ENCODE results near the gene NLRP8. TPM values are rescaled to one million over a fixed set of nuclear protein-coding genes. Genes with fewer than 3 reads are reported as not detected.

Gene NLRP8
- total and polyA plus RNA-seq, 10 of the 15 experiments (the other 5 are each of a cell fraction or from before 2014, with no cell fraction given) = 0.04 TPM; not detected in 9

- no peaks in the 10 kb centered on the region for H3K9me3 ChIP-seq (replicated peaks; ENCODE audit: control insufficient read depth, insufficient read depth, low read length)
- no peaks in the 10 kb centered on the region for H3K79me2 ChIP-seq (ENCODE audit: control insufficient read depth, insufficient read depth, low read length)
- no peak overlapping the region for H2AFZ ChIP-seq (ENCODE audit: control insufficient read depth, low read depth, low read length)
- H3K4me1 ChIP-seq (ENCODE audit: control insufficient read depth, insufficient read depth, low read length) = no peaks in the 10 kb centered on the region
- no peak for TF ChIP-seq SMARCA5 (IDR thresholded peaks at IDR 0.05)
- no peak for TF ChIP-seq TBL1XR1 (IDR thresholded peaks at IDR 0.05; ENCODE audit: low read depth, low read length)
- TF ChIP-seq RCOR1 (conservative IDR thresholded peaks at IDR 0.05; ENCODE audit: low read depth, low read length) = no peak
- TF ChIP-seq MEF2B (IDR thresholded peaks at IDR 0.05; ENCODE audit: partially characterized antibody, poor library complexity, severe bottlenecking) = no peak
- WGBS (ENCODE audit: insufficient coverage, insufficient replicate concordance, low lambda C conversion rate, missing lambda C conversion rate) = 71% methylated on average over 10 of the region's 10 CpGs
- POLR2A ChIA-PET = no interaction called here
- H3K36me3 ChIP-seq (ENCODE audit: control insufficient read depth in 2 of 2, insufficient read depth in 2 of 2, low read length in 1 of 2) = no peaks in the 10 kb centered on the region
- no peak for DNase-seq (ENCODE audit: low read depth, low spot score)
- no peaks in the 10 kb centered on the region for H3K27me3 ChIP-seq (replicated peaks in 1 of 2; ENCODE audit: control insufficient read depth in 2 of 2, insufficient read depth in 2 of 2, low read length in 1 of 2)
- no peak for FAIRE-seq
- CTCF ChIA-PET = no interaction called here
- ATAC-seq = no peak
- H3K4me2 ChIP-seq (ENCODE audit: control insufficient read depth, insufficient read depth) = no peak overlapping the region
- BruUV-seq (replicated peaks) = no TSS peak
- in situ Hi-C loops (cut with MboI) = no loop called here
- SMC1A ChIA-PET (ENCODE audit: uncharacterized antibody, unreplicated experiment) = no interaction called here
- intact Hi-C loops (cut with micrococcal nuclease; ENCODE audit: unreplicated experiment) = no loop called here
- H3K9ac ChIP-seq (ENCODE audit: control insufficient read depth, insufficient read depth, low read length) = no peak overlapping the region
- no peak overlapping the region for H3K27ac ChIP-seq (ENCODE audit: control insufficient read depth, insufficient read depth)
- no peaks in the 10 kb centered on the region for H4K20me1 ChIP-seq (ENCODE audit: control insufficient read depth, insufficient read depth)
- RAD21 ChIA-PET (ENCODE audit: unreplicated experiment) = no interaction called here
- no peak overlapping the region for H3K4me3 ChIP-seq
Observed at GRCh38 chr19:55962186-55962585, 14.6 kb downstream of the NLRP8 start.

DNA sequence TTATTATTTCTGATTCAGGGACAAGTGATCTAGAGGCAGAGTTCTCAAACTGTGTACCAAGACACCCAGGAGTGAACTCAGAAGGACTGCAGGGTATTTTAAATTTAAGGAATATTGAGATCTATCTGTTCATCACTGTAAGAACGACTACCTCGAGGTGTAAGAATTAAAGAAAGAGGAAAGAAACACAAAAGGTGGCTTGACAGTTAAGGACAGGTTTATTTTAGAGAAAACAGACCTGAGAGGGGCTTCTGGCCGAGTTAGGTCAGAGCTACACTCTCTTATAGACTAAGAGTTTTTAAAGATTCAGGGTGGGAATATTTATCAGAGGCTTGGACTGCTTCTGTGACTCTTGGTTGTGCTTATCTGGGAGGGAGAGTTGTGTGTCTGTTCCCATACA, 26.4 kb downstream of the NLRP8 start:
- Histone ChIP-seq H3K4me1 (ENCODE audit: control insufficient read depth, insufficient read depth, low read length) (no peaks in the 10 kb centered on the region), H4K20me1 (ENCODE audit: control insufficient read depth, insufficient read depth) (no peaks in the 10 kb centered on the region), H3K27me3 (replicated peaks in 1 of 2; ENCODE audit: control insufficient read depth in 2 of 2, insufficient read depth in 2 of 2, low read length in 1 of 2) (no peaks in the 10 kb centered on the region), H2AFZ (ENCODE audit: control insufficient read depth, low read depth, low read length) (no peak overlapping the region), H3K4me2 (ENCODE audit: control insufficient read depth, insufficient read depth) (no peak overlapping the region), H3K4me3 (no peak overlapping the region), H3K79me2 (ENCODE audit: control insufficient read depth, insufficient read depth, low read length) (no peaks in the 10 kb centered on the region), H3K9me3 (replicated peaks; ENCODE audit: control insufficient read depth, insufficient read depth, low read length) (no peaks in the 10 kb centered on the region; the same call in 2 of the 3 replicates), H3K9ac (ENCODE audit: control insufficient read depth, insufficient read depth, low read length) (no peak overlapping the region), H3K36me3 (ENCODE audit: control insufficient read depth in 2 of 2, insufficient read depth in 2 of 2, low read length in 1 of 2) (no peaks in the 10 kb centered on the region), H3K27ac (ENCODE audit: control insufficient read depth, insufficient read depth) (no peak overlapping the region)
- no peak for FAIRE-seq
- in situ Hi-C loops (cut with MboI) (no loop called here), intact Hi-C loops (cut with micrococcal nuclease; ENCODE audit: unreplicated experiment) (no loop called here)
- no peak for DNase-seq (ENCODE audit: low read depth, low spot score)
- ChIA-PET RAD21 (ENCODE audit: unreplicated experiment) (no interaction called here), POLR2A (no interaction called here), SMC1A (ENCODE audit: uncharacterized antibody, unreplicated experiment) (no interaction called here), CTCF (interaction anchor here (0.8 kb wide), 1 partner anchor 97 kb away, joined by 3 read pairs; no protein-coding TSS in a partner anchor)
- no TSS peak for BruUV-seq (replicated peaks)
- WGBS (ENCODE audit: insufficient coverage, insufficient replicate concordance, low lambda C conversion rate, missing lambda C conversion rate) = 5% methylated on average over 3 of the region's 3 CpGs
- ATAC-seq = no peak
- no peak for TF ChIP-seq POLR2AphosphoS5 (IDR thresholded peaks at IDR 0.05; ENCODE audit: low read length)
- TF ChIP-seq, protein P1, sequence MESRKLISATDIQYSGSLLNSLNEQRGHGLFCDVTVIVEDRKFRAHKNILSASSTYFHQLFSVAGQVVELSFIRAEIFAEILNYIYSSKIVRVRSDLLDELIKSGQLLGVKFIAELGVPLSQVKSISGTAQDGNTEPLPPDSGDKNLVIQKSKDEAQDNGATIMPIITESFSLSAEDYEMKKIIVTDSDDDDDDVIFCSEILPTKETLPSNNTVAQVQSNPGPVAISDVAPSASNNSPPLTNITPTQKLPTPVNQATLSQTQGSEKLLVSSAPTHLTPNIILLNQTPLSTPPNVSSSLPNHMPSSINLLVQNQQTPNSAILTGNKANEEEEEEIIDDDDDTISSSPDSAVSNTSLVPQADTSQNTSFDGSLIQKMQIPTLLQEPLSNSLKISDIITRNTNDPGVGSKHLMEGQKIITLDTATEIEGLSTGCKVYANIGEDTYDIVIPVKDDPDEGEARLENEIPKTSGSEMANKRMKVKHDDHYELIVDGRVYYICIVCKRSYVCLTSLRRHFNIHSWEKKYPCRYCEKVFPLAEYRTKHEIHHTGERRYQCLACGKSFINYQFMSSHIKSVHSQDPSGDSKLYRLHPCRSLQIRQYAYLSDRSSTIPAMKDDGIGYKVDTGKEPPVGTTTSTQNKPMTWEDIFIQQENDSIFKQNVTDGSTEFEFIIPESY (IDR thresholded peaks at IDR 0.05) = no peak
